ENCODE measurements around the gene NEDD4L.

NEDD4L gene

DNA sequence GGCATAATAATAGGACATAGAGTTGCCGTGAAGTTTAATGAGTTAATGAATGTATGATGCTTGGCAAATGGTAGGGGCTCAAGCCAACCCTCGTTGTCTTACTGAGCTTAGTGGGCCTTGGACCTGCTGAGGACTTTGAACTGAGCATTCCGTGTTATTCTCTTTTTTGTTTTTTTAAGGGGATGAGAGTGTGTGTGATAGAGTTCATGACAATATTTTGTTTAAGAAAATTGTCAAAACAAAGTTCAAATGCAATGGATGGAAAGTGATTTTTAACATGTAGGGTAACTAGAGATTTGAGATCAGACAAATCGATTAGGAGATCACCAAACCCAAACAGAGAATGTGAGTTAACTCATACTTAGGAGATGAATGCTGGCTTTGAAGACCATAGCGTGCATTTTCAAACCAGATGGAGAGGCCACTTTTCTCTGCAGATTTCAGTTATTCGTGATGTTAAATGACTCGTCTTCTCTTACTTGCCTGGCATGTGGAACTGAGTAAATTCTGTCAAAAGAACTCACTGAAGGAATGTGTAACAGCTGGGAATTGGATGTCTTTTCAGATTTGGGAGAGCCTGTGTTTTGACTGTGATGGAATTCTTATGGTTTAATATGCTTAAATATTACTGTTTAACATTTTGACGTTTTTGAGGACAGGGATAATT lies 88.7 kb downstream of the NEDD4L start:
- Mint-ChIP-seq H3K4me1 (ENCODE audit: low read depth in 2 of 2) (peaks cover 7 to 10% of the 10 kb centered on the region in 2 donors), H3K4me3 (no peak overlapping the region), H3K9me3 (no peaks in the 10 kb centered on the region), H3K27me3 (peaks cover 9 to 13% of the 10 kb centered on the region in 2 donors), H3K27ac (no peak overlapping the region), H3K36me3 (ENCODE audit: insufficient read depth) (no peaks in the 10 kb centered on the region)
- no peak for ATAC-seq (replicated peaks)
- DNase-seq, result no peak

DNA sequence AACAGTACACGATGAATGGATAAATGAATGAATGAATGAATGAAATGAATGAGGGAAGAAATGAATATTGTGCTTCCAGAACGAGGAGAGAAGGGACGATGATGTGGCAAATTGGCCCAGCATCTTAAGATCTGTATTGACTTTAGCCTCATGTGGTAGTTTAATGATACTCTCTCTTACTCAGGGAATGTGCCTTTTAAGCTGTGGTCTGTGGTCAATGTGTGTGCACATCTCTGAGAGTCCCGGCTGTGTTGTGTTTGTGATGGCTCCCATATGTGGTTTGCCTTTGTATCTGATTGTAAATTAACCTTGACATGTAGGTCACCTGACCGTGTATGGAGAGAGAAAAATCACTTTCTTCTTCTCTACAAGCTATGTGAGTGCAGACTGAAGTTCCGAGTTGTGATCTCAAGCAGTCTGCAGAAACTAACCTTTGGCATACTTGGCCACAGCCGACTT lies 91.2 kb downstream of the NEDD4L start:
- Mint-ChIP-seq H3K4me1 (ENCODE audit: low read depth in 2 of 2) (peaks cover 10% of the 10 kb centered on the region in 2 donors), H3K27me3 (peaks cover 20 to 29% of the 10 kb centered on the region in 2 donors), H3K36me3 (ENCODE audit: insufficient read depth) (no peaks in the 10 kb centered on the region), H3K9me3 (no peaks in the 10 kb centered on the region), H3K4me3 (peak overlapping the region in 1 of 2 donors; percentile 37), H3K27ac (no peak overlapping the region)
- DNase-seq (no peak), ATAC-seq (replicated peaks) (peak; percentile 90)

DNA sequence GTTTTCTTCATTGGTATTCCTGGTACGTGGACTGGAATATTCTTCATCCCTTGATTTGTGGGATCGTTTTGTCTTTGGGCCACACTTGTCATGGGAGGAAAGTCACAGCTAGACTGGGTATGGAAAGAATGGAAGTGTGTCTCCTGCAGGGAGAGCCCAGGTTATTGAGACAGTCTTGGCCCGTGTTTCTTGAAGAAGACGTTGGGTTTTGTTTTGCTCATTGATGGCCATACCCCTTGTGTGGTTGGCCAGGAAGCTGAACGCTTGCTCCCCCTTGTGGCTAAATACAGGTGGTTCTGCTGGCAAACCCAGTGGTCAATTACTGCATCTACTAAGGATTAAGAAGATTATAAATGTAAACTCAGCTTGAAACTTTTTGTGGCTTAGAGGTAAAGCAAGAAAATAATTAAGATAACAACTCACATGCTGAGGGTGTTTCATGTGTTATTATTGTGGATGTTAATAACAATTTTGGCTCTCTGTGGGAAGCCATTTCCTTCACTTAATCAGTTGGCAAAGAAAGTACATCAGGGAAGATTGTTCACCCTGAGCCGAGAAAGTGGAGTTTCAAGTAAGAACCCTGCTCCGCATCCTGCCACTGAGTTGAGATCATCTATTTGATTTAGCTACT lies 91.8 kb downstream of the NEDD4L start:
- Mint-ChIP-seq H3K36me3 (ENCODE audit: insufficient read depth) (no peaks in the 10 kb centered on the region), H3K9me3 (no peaks in the 10 kb centered on the region), H3K27ac (no peak overlapping the region), H3K4me1 (ENCODE audit: low read depth in 2 of 2) (peaks cover 10% of the 10 kb centered on the region in 2 donors), H3K27me3 (peaks cover 20 to 31% of the 10 kb centered on the region in 2 donors), H3K4me3 (peak overlapping the region in 1 of 2 donors; percentile 37)
- peak; percentile 66 for ATAC-seq (replicated peaks)
- DNase-seq, result peak; percentile 19 to 29 (median 19)

DNA sequence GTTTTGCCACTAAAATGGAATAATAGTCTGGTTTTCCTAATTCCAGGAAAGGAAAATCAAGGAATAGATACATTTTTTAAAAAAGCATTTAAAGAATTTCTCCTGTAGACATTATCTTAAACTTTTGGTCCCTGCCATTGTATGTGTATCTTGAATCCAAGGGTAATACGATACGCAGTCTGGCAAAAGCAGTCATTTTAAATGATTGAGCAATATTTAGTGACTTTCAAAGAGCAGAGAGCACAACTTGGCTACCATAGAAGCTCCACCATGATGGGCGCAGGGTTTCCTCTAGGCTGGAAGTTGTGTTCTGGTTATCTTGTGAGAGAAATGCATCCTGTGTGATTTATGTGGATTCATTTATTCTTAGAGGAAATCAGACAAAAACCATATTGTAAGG lies 92.9 kb downstream of the NEDD4L start:
- Mint-ChIP-seq H3K27me3 (peaks cover 20 to 34% of the 10 kb centered on the region in 2 donors), H3K4me1 (ENCODE audit: low read depth in 2 of 2) (peaks cover 10% of the 10 kb centered on the region in 2 donors), H3K27ac (no peak overlapping the region), H3K9me3 (no peaks in the 10 kb centered on the region), H3K4me3 (no peak overlapping the region), H3K36me3 (ENCODE audit: insufficient read depth) (no peaks in the 10 kb centered on the region)
- ATAC-seq (replicated peaks) (no peak), DNase-seq (no peak)

GRCh38 chr18:58139459-58140386 lies 95.7 kb downstream of the NEDD4L start:
- no peaks in the 10 kb centered on the region for H3K9me3 Mint-ChIP-seq
- H3K27ac Mint-ChIP-seq, result no peak overlapping the region

DNA sequence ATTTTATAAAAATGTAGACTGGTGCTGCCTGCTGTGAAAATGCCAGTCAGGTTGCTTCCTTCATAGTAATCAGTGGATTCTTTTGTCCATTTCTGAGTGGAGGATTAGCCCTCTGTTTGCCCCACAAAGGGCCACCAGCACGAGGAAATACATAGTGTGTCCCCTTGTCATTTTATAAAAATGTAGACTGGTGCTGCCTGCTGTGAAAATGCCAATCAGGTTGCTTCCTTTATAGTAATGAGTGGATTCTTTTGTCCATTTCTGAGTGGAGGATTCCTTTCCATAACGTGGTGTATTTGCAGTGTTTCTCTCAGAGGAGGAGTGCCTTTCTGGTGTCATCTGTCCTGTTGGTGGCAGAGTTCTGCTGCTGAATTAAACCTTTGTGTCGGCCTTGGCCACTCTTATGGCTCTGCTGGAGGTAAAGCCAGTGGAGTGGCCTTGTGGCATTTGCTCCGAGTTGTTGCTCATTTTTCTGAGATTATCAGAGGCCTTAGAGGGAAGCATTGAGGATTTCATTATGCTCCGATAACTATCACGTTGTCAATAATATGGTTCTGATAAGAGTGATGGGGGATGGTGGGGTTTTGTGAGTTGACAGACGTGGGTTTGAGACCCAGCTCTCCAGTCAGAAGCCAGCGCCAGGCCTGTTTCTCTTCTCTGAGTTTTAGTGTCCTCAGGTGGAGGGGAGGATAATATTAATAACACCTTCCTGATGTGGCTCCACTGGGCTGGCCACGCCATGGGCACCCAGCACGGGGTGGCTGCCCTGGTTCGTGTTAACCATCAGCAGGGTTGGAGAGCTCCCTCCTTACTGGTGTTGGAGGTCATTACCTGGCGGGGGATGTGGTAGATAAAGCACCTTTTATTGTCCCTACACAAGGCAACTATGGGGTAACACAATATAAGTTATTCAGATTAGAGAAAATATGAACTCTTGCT lies 96.6 kb downstream of the NEDD4L start:
- Mint-ChIP-seq H3K4me3 (no peak overlapping the region), H3K36me3 (ENCODE audit: insufficient read depth) (peaks cover 3% of the 10 kb centered on the region), H3K27me3 (peaks cover 20 to 26% of the 10 kb centered on the region in 2 donors), H3K9me3 (no peaks in the 10 kb centered on the region), H3K4me1 (ENCODE audit: low read depth in 2 of 2) (peaks cover 2 to 5% of the 10 kb centered on the region in 2 donors), H3K27ac (no peak overlapping the region)
- ATAC-seq (replicated peaks), result no peak
- DNase-seq, result no peak

More at GRCh38 chr18:58139459-58140386, 95.7 kb downstream of the NEDD4L start:
- H3K4me1 Mint-ChIP-seq (ENCODE audit: low read depth in 2 of 2), result peaks cover 10% of the 10 kb centered on the region in 2 donors
- DNase-seq (no peak), ATAC-seq (replicated peaks) (no peak)
- peaks cover 20 to 34% of the 10 kb centered on the region in 2 donors for H3K27me3 Mint-ChIP-seq
- no peak overlapping the region for H3K4me3 Mint-ChIP-seq
- H3K36me3 Mint-ChIP-seq (ENCODE audit: insufficient read depth), result peaks cover 3% of the 10 kb centered on the region

DNA sequence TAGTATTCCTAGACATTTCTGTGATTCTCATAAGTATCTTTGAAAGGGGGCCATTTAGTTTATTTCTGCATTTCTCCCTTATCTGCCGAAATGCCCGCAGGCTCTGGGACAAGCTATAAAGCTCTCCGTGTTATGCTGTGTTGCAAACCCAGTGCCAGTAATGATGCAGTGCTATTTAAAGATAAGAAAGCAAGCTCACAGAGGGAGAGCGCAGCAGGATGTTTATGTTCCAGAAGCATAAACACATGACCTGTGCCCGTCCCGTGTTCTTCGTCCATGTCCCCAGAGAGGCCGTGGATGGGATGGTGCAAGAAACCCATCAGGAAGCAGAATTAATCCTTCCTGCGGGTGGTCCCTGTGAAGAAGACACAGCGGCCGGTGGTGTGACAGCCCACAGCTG lies 99.4 kb downstream of the NEDD4L start:
- DNase-seq (no peak), ATAC-seq (replicated peaks) (no peak)
- H3K9me3 Mint-ChIP-seq, result no peaks in the 10 kb centered on the region
- peaks cover 14 to 30% of the 10 kb centered on the region in 2 donors for H3K27me3 Mint-ChIP-seq
- H3K36me3 Mint-ChIP-seq (ENCODE audit: insufficient read depth), result peaks cover 3% of the 10 kb centered on the region
- H3K4me3 Mint-ChIP-seq, result no peak overlapping the region
- peaks cover 0 to 3% of the 10 kb centered on the region in 2 donors for H3K4me1 Mint-ChIP-seq (ENCODE audit: low read depth in 2 of 2)
- H3K27ac Mint-ChIP-seq, result no peak overlapping the region

DNA sequence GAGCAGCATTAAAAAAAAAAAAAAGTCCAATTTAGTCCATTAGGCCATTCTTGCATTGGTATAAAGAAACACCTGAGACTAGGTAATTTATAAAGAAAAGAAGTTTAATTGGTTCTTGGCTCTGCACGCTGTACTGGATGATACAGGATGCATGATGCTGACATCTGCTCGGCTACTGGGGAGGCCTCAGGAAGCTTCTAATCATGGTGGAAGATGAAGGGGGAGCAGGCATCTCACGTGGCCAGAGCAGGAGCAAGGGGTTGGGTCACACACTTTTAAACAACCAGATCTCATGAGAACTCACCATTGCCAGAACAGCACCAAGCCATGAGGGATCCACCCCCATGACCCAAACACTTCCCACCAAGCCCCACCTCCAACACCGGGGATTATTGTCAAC lies 100.1 kb downstream of the NEDD4L start:
- no peak for ATAC-seq (replicated peaks)
- peaks cover 3% of the 10 kb centered on the region for H3K36me3 Mint-ChIP-seq (ENCODE audit: insufficient read depth)
- no peak for DNase-seq
- H3K27me3 Mint-ChIP-seq, result peaks cover 9 to 24% of the 10 kb centered on the region in 2 donors
- peaks cover 0 to 3% of the 10 kb centered on the region in 2 donors for H3K4me1 Mint-ChIP-seq (ENCODE audit: low read depth in 2 of 2)
- no peaks in the 10 kb centered on the region for H3K9me3 Mint-ChIP-seq
- H3K4me3 Mint-ChIP-seq, result no peak overlapping the region
- no peak overlapping the region for H3K27ac Mint-ChIP-seq

DNA sequence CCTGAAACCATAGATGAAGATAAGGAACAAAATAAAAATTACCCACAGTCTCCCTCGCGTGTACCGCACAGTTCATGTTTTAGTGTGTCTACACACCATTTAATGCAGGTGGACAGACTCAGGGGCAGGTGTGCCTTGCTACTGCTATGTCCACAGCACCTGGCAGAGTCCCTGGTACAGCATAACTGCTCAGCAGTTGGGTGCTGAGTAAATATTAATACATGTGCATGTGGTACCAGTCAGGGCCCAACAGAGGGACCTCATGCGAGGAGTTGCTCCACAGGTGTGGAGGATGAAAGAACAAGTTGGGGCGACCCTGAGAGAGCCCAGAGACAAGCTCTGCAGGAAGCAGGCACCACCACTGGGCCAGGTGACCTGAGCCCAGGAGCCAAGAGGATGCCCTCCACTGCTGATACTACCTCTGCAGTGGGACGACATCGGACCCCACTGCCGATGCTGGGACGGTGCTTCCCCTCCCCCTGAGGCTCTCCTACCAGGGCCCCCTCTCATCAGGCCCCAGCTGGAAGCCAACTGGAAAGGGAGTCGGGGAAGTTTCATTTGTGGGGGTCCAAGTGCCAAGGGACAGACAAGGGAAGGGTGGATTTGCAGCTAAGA lies 100.8 kb downstream of the NEDD4L start:
- Mint-ChIP-seq H3K27me3 (peaks cover 9 to 20% of the 10 kb centered on the region in 2 donors), H3K4me3 (no peak overlapping the region), H3K4me1 (ENCODE audit: low read depth in 2 of 2) (no peaks in the 10 kb centered on the region), H3K36me3 (ENCODE audit: insufficient read depth) (peaks cover 3% of the 10 kb centered on the region), H3K9me3 (no peaks in the 10 kb centered on the region), H3K27ac (no peak overlapping the region)
- DNase-seq, result no peak
- ATAC-seq (replicated peaks), result no peak

DNA sequence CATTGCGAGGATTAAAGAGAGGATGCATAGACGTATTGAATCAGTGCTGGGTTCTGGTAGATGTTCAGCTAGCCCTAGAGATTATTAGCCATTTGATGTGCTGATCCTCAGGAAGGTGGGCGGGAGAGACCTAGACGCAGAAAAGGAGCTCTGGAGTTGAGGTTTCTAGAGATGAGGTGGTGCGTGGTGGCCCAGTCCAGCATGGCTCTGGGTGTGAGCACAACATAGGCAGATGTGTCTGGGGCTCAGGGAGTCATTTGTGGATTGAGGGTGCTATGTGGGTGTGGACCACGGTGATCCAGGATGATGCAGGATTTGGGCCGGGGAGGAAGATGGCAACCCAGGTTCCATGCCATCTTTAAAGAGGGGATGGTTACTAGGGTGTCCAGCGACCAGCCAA lies 102.1 kb downstream of the NEDD4L start:
- Mint-ChIP-seq H3K27ac (no peak overlapping the region), H3K9me3 (no peaks in the 10 kb centered on the region), H3K4me3 (no peak overlapping the region), H3K36me3 (ENCODE audit: insufficient read depth) (peaks cover 3% of the 10 kb centered on the region), H3K27me3 (peaks cover 9 to 16% of the 10 kb centered on the region in 2 donors), H3K4me1 (ENCODE audit: low read depth in 2 of 2) (no peaks in the 10 kb centered on the region)
- no peak for ATAC-seq (replicated peaks)
- no peak for DNase-seq

GRCh38 chr18:58148954-58149471 lies 105.0 kb downstream of the NEDD4L start:
- peaks cover 1% of the 10 kb centered on the region for H3K36me3 Mint-ChIP-seq (ENCODE audit: insufficient read depth)
- H3K27me3 Mint-ChIP-seq, result peaks cover 22 to 37% of the 10 kb centered on the region in 2 donors
- no peaks in the 10 kb centered on the region for H3K9me3 Mint-ChIP-seq
- H3K4me3 Mint-ChIP-seq, result no peak overlapping the region
- H3K27ac Mint-ChIP-seq, result no peak overlapping the region
- DNase-seq (no peak), ATAC-seq (replicated peaks) (no peak)
- H3K4me1 Mint-ChIP-seq (ENCODE audit: low read depth in 2 of 2), result no peaks in the 10 kb centered on the region

- ATAC-seq (replicated peaks) (no peak), DNase-seq (no peak)
- H3K36me3 Mint-ChIP-seq (ENCODE audit: insufficient read depth), result no peaks in the 10 kb centered on the region
- H3K27me3 Mint-ChIP-seq, result peaks cover 22 to 37% of the 10 kb centered on the region in 2 donors
- no peak overlapping the region for H3K27ac Mint-ChIP-seq
- H3K4me1 Mint-ChIP-seq (ENCODE audit: low read depth in 2 of 2), result no peaks in the 10 kb centered on the region
- no peak overlapping the region for H3K4me3 Mint-ChIP-seq
- no peaks in the 10 kb centered on the region for H3K9me3 Mint-ChIP-seq
These were observed 106.7 kb downstream of the NEDD4L start for GRCh38 chr18:58150772-58151171.
